Tibial nerve (tissue), 4 donors: ENCODE data around the gene EMD.

Experiments used
- EP300 ChIP-seq, 2 donors: sonication (generic); formaldehyde crosslinking; IDR thresholded peaks; one replicate each; pipeline ENCODE4 v1.6.1; 2017; ENCODE audit warnings: antibody characterized with exemption in 2 of 2, mild to moderate bottlenecking in 1 of 2
- POLR2A ChIP-seq, 2 donors: fragments of 450-650 bp; IDR thresholded peaks; one replicate each; pipeline ENCODE4 v1.6.1; 2017; ENCODE audit warnings: antibody characterized with exemption in 2 of 2, mild to moderate bottlenecking in 2 of 2, moderate library complexity in 2 of 2
- TF ChIP-seq, protein P1 (sequence below), 5 experiments: fragments of 200-600 bp in 3 of 5; fragments of 450-650 bp in 2 of 5; sonication (generic) in 3 of 5; IDR thresholded peaks; one replicate each; pipeline ENCODE4 v1.5.1; 2016 to 2019; ENCODE audit warnings: antibody characterized with exemption in 5 of 5, mild to moderate bottlenecking in 3 of 5, moderate library complexity in 2 of 5

GRCh38 chrX:154348114-154348531 lies 31.0 kb upstream of the EMD start:
- TF ChIP-seq, protein P1, sequence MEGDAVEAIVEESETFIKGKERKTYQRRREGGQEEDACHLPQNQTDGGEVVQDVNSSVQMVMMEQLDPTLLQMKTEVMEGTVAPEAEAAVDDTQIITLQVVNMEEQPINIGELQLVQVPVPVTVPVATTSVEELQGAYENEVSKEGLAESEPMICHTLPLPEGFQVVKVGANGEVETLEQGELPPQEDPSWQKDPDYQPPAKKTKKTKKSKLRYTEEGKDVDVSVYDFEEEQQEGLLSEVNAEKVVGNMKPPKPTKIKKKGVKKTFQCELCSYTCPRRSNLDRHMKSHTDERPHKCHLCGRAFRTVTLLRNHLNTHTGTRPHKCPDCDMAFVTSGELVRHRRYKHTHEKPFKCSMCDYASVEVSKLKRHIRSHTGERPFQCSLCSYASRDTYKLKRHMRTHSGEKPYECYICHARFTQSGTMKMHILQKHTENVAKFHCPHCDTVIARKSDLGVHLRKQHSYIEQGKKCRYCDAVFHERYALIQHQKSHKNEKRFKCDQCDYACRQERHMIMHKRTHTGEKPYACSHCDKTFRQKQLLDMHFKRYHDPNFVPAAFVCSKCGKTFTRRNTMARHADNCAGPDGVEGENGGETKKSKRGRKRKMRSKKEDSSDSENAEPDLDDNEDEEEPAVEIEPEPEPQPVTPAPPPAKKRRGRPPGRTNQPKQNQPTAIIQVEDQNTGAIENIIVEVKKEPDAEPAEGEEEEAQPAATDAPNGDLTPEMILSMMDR (IDR thresholded peaks at IDR 0.05): no peak
- TF ChIP-seq EP300 (IDR thresholded peaks at IDR 0.05): no peak
- no peak for TF ChIP-seq POLR2A (IDR thresholded peaks at IDR 0.05)
